ENCODE measurements around the gene DLG2. TPM values are rescaled to one million over a fixed set of nuclear protein-coding genes. Genes with fewer than 3 reads are reported as not detected.

DLG2 gene
- total RNA-seq, 2 donors from 2014 or later: 3.8 to 16.4 TPM

GRCh38 chr11:85313741-85314140 is 313.4 kb downstream of the DLG2 start:
- H3K4me1 ChIP-seq (ENCODE audit: control insufficient read depth in 1 of 2, low read depth in 2 of 2): no peaks in the 10 kb centered on the region
- no peaks in the 10 kb centered on the region for H3K36me3 ChIP-seq
- no peaks in the 10 kb centered on the region for H3K27me3 ChIP-seq (replicated peaks; ENCODE audit: insufficient read depth)
- H3K9me3 ChIP-seq: no peaks in the 10 kb centered on the region
- TF ChIP-seq CTCF (IDR thresholded peaks at IDR 0.05): no peak
- DNase-seq (ENCODE audit: low spot score): no peak
- H3K4me3 ChIP-seq: no peak overlapping the region
- no peak overlapping the region for H3K27ac ChIP-seq
- no peak for ATAC-seq (ENCODE audit: insufficient number of reproducible peaks, low FRiP score, low read depth)

GRCh38 chr11:85310479-85310878 is 316.7 kb downstream of the DLG2 start:
- TF ChIP-seq CTCF (IDR thresholded peaks at IDR 0.05): no peak
- Histone ChIP-seq H3K4me1 (ENCODE audit: control insufficient read depth in 1 of 2, low read depth in 2 of 2) (no peaks in the 10 kb centered on the region), H3K9me3 (no peaks in the 10 kb centered on the region), H3K27ac (no peak overlapping the region), H3K27me3 (replicated peaks; ENCODE audit: insufficient read depth) (no peaks in the 10 kb centered on the region), H3K36me3 (no peaks in the 10 kb centered on the region), H3K4me3 (no peak overlapping the region)
- ATAC-seq (ENCODE audit: insufficient number of reproducible peaks, low FRiP score, low read depth): no peak
- DNase-seq (ENCODE audit: low spot score): no peak

- H3K27me3 ChIP-seq (replicated peaks; ENCODE audit: insufficient read depth): no peaks in the 10 kb centered on the region
- H3K27ac ChIP-seq: no peak overlapping the region
- H3K9me3 ChIP-seq: no peaks in the 10 kb centered on the region
- ATAC-seq (ENCODE audit: insufficient number of reproducible peaks, low FRiP score, low read depth) (no peak), DNase-seq (ENCODE audit: low spot score) (no peak)
- no peak overlapping the region for H3K4me3 ChIP-seq
- no peak for TF ChIP-seq CTCF (IDR thresholded peaks at IDR 0.05)
- no peaks in the 10 kb centered on the region for H3K36me3 ChIP-seq
- no peaks in the 10 kb centered on the region for H3K4me1 ChIP-seq (ENCODE audit: control insufficient read depth in 1 of 2, low read depth in 2 of 2)
Observed at GRCh38 chr11:85307366-85307765, 319.8 kb downstream of the DLG2 start.

GRCh38 chr11:85301895-85302678 is 325.1 kb downstream of the DLG2 start:
- H3K4me3 ChIP-seq: no peak overlapping the region
- no peaks in the 10 kb centered on the region for H3K9me3 ChIP-seq
- no peak for DNase-seq (ENCODE audit: low spot score)
- no peak for ATAC-seq (ENCODE audit: insufficient number of reproducible peaks, low FRiP score, low read depth)
- TF ChIP-seq CTCF (IDR thresholded peaks at IDR 0.05): no peak
- no peak overlapping the region for H3K27ac ChIP-seq
- no peaks in the 10 kb centered on the region for H3K4me1 ChIP-seq (ENCODE audit: control insufficient read depth in 1 of 2, low read depth in 2 of 2)
- no peaks in the 10 kb centered on the region for H3K27me3 ChIP-seq (replicated peaks; ENCODE audit: insufficient read depth)
- H3K36me3 ChIP-seq: no peaks in the 10 kb centered on the region

GRCh38 chr11:85299258-85299942 is 327.7 kb downstream of the DLG2 start:
- no peaks in the 10 kb centered on the region for H3K9me3 ChIP-seq

More at GRCh38 chr11:85299258-85299942, 327.7 kb downstream of the DLG2 start:
- TF ChIP-seq CTCF (IDR thresholded peaks at IDR 0.05): no peak
- Histone ChIP-seq H3K27me3 (replicated peaks; ENCODE audit: insufficient read depth) (no peaks in the 10 kb centered on the region), H3K4me3 (no peak overlapping the region), H3K36me3 (no peaks in the 10 kb centered on the region), H3K27ac (no peak overlapping the region), H3K4me1 (ENCODE audit: control insufficient read depth in 1 of 2, low read depth in 2 of 2) (no peaks in the 10 kb centered on the region)
- no peak for DNase-seq (ENCODE audit: low spot score)
- ATAC-seq (ENCODE audit: insufficient number of reproducible peaks, low FRiP score, low read depth): no peak

Measured in thoracic aorta (tissue), 2 donors.